Transverse colon (tissue), 4 donors: ENCODE data around the gene DPAGT1.

Experiments
- CTCF ChIP-seq, 5 experiments: fragments of 200-600 bp in 3 of 5; fragments of 450-650 bp in 2 of 5; sonication (generic) in 3 of 5; IDR thresholded peaks; 1 replicate in 2 of 5; 2 replicates in 3 of 5; pipeline ENCODE4 v1.5.1; 2016 to 2017; ENCODE audit warnings: antibody characterized with exemption in 5 of 5, inconsistent platforms in 3 of 5, mild to moderate bottlenecking in 2 of 5, moderate library complexity in 1 of 5
- POLR2A ChIP-seq: fragments of 450-650 bp; IDR thresholded peaks from one replicate; pipeline ENCODE4 v1.6.1; 2016; ENCODE audit warnings: antibody characterized with exemption, mild to moderate bottlenecking, moderate library complexity
- POLR2AphosphoS5 ChIP-seq, 3 donors: sonication (generic); formaldehyde crosslinking; IDR thresholded peaks; one replicate each; pipeline ENCODE4 v1.6.1; 2016; ENCODE audit warnings: antibody characterized with exemption in 3 of 3

- TF ChIP-seq POLR2A (no peak), CTCF (IDR thresholded peaks at IDR 0.05) (no peak), POLR2AphosphoS5 (IDR thresholded peaks at IDR 0.05) (no peak)
These were observed 9.4 kb downstream of the DPAGT1 start for GRCh38 chr11:119091966-119092879.
